Osteoblast (primary cell): ENCODE results near the gene CARD19. TPM values are rescaled to one million over a fixed set of nuclear protein-coding genes. Genes with fewer than 3 reads are reported as not detected.

Source experiments
- DNase-seq: peaks from one replicate; pipeline ENCODE4 v3.0.0; 2011; ENCODE audit warnings: low spot score, mixed read lengths; ENCODE audit not compliant: insufficient read length; ENCODE audit errors: missing footprints
- H2AFZ ChIP-seq: 2 replicates; pipeline ENCODE4 v1.6.0; 2011; ENCODE audit warnings: mild to moderate bottlenecking, low read length
- H3K27ac ChIP-seq: 2 replicates; pipeline ENCODE4 v1.5.1; 2011; ENCODE audit warnings: mild to moderate bottlenecking, low read depth, low read length, moderate library complexity
- H3K27me3 ChIP-seq: 2 replicates; pipeline ENCODE4 v1.6.0; 2012; ENCODE audit warnings: mild to moderate bottlenecking, control low read depth, inconsistent platforms, low read length, moderate library complexity; ENCODE audit not compliant: insufficient read depth
- H3K36me3 ChIP-seq: 2 replicates; pipeline ENCODE4 v1.5.1; 2011; ENCODE audit warnings: mild to moderate bottlenecking, low read length, control low read depth, moderate library complexity; ENCODE audit not compliant: insufficient read depth
- H3K4me1 ChIP-seq: 2 replicates; pipeline ENCODE4 v1.5.1; 2011; ENCODE audit warnings: mild to moderate bottlenecking, low read length, control low read depth, moderate library complexity; ENCODE audit not compliant: insufficient read depth
- H3K4me2 ChIP-seq: 2 replicates; pipeline ENCODE4 v1.6.0; 2011; ENCODE audit warnings: mild to moderate bottlenecking, low read length; ENCODE audit not compliant: insufficient read depth
- H3K4me3 ChIP-seq: fragments of 200-600 bp; sonication (generic); 3 replicates; pipeline ENCODE4 v1.5.1; 2012; ENCODE audit warnings: mild to moderate bottlenecking, low read length, inconsistent platforms; ENCODE audit not compliant: insufficient read depth
- H3K79me2 ChIP-seq: 2 replicates; pipeline ENCODE4 v1.6.0; 2012; ENCODE audit warnings: mild to moderate bottlenecking, low read length, control low read depth, inconsistent platforms; ENCODE audit not compliant: insufficient read depth
- H3K9me3 ChIP-seq: 2 replicates; pipeline ENCODE4 v1.5.1; 2011; ENCODE audit warnings: low read depth, low read length, control low read depth
- H4K20me1 ChIP-seq: 2 replicates; pipeline ENCODE4 v1.6.0; 2012; ENCODE audit warnings: mild to moderate bottlenecking, low read length, control low read depth; ENCODE audit not compliant: insufficient read depth
- total RNA-seq: library from RNA; depleted of rRNA; stranded (reverse); fragments of >200 nt; gene quantifications from 2 replicates; pipeline ENCODE4 v1.2.3, GENCODE V29; 2012
- TF ChIP-seq, protein P1 (sequence below): IDR thresholded peaks from 2 replicates; pipeline ENCODE4 v1.5.1; 2011; ENCODE audit warnings: mild to moderate bottlenecking, low read depth, low read length, moderate library complexity; ENCODE audit errors: extremely low read depth

CARD19 gene
- total RNA-seq, 1 donor: 38.4 TPM

DNA sequence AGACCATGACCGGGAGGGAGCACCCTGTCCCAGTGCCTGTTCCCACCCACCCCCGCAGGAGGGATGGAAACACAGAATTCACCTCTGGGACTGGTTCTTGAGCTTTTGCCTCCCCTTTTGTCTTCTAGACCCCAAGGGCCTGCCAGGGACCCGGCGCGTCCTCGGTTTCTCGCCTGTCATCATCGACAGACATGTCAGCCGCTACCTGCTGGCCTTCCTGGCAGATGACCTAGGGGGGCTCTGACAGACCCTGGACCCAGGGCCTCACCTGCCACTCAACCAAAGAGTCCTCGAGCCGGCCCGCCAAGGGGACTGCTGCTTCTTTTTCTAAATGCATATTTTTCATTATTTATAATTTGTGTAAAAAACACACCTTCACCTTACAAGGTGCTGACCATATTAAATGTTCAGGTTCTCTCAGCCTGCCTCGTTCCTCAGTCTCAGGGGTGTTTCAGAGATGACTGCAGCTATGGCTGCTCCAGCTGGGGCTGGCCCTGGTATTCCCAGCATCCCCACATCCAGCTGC is 16.9 kb downstream of the CARD19 start:
- no peak overlapping the region for H3K4me3 ChIP-seq
- H3K4me1 ChIP-seq: peaks cover 5% of the 10 kb centered on the region
- no peak overlapping the region for H3K27ac ChIP-seq
- no peak for DNase-seq
- peaks cover 12% of the 10 kb centered on the region for H4K20me1 ChIP-seq
- H3K9me3 ChIP-seq: no peaks in the 10 kb centered on the region
- TF ChIP-seq, protein P1, sequence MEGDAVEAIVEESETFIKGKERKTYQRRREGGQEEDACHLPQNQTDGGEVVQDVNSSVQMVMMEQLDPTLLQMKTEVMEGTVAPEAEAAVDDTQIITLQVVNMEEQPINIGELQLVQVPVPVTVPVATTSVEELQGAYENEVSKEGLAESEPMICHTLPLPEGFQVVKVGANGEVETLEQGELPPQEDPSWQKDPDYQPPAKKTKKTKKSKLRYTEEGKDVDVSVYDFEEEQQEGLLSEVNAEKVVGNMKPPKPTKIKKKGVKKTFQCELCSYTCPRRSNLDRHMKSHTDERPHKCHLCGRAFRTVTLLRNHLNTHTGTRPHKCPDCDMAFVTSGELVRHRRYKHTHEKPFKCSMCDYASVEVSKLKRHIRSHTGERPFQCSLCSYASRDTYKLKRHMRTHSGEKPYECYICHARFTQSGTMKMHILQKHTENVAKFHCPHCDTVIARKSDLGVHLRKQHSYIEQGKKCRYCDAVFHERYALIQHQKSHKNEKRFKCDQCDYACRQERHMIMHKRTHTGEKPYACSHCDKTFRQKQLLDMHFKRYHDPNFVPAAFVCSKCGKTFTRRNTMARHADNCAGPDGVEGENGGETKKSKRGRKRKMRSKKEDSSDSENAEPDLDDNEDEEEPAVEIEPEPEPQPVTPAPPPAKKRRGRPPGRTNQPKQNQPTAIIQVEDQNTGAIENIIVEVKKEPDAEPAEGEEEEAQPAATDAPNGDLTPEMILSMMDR: no peak
- H3K36me3 ChIP-seq: peaks cover 19% of the 10 kb centered on the region
- no peaks in the 10 kb centered on the region for H3K27me3 ChIP-seq
- no peak overlapping the region for H2AFZ ChIP-seq
- no peak overlapping the region for H3K4me2 ChIP-seq
- H3K79me2 ChIP-seq: peaks cover 15% of the 10 kb centered on the region

DNA sequence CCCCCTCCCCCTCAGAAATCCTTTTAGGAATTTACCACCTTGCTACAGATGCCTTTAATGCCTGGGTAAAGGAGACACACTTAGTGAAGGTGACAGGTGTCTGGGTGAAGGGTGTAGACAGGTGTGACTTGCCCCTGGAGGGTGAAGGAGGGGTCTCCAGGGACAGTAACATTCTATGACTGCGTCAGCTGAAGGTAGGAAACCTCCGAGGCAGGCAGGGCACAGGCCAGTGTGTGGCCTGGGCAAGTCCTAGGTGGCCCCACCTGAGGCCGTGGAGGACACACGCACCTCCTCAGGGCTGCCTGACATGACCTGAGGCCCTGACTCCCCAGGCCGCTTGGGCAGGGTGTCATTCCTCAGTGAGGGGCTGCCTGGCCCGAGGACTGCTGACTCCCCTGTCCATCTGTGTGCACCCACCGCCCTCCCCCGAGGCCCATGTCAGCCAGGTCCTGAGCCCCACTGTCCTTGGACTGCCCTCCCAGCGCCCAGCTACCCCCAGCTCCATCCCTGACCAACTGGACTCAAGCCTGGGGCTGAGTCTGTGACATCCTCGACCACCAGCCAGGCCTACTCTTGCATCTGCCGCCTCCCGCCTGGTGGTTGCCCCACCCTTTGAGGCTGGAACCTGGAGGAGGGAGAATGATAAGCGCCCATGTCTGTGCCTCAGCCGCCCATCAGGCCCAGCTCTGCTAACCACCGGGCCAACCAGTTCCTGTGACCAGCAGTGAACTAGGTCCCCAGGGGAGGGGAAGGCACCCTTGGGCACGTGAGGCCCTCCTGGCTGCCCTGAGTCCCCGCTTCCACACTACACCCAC is 18.4 kb downstream of the CARD19 start:
- H3K79me2 ChIP-seq: peaks cover 4% of the 10 kb centered on the region
- TF ChIP-seq, protein P1: no peak
- no peaks in the 10 kb centered on the region for H3K27me3 ChIP-seq
- H3K36me3 ChIP-seq: peaks cover 19% of the 10 kb centered on the region
- H3K9me3 ChIP-seq: no peaks in the 10 kb centered on the region
- H3K4me1 ChIP-seq: peaks cover 7% of the 10 kb centered on the region
- H3K4me2 ChIP-seq: no peak overlapping the region
- no peak overlapping the region for H2AFZ ChIP-seq
- no peak overlapping the region for H3K27ac ChIP-seq
- peaks cover 8% of the 10 kb centered on the region for H4K20me1 ChIP-seq
- DNase-seq: peak; percentile 59
- no peak overlapping the region for H3K4me3 ChIP-seq

DNA sequence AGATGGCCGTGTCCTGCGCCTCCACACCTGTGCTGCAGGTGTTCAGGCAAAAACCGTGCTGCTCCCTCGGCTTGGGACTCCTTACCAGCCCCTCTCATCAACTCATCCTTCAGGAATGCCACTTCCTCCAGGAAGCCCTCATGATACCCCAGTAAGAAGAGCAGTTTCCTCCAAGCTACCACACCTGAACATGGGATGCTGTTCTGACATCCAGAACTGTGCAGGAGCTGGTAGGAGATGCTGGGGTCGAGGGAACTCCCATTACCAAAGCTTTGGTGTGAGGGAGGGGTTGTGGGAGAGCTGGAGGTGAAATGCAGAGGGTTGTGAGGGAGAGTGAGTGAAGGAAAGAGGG is 18.9 kb downstream of the CARD19 start:
- Histone ChIP-seq H3K4me1 (peaks cover 13% of the 10 kb centered on the region), H4K20me1 (peaks cover 8% of the 10 kb centered on the region), H3K79me2 (peaks cover 4% of the 10 kb centered on the region), H3K36me3 (peaks cover 19% of the 10 kb centered on the region), H3K27me3 (no peaks in the 10 kb centered on the region), H3K4me3 (no peak overlapping the region), H3K27ac (no peak overlapping the region), H3K9me3 (no peaks in the 10 kb centered on the region), H2AFZ (no peak overlapping the region), H3K4me2 (no peak overlapping the region)
- DNase-seq: no peak
- TF ChIP-seq, protein P1: no peak

DNA sequence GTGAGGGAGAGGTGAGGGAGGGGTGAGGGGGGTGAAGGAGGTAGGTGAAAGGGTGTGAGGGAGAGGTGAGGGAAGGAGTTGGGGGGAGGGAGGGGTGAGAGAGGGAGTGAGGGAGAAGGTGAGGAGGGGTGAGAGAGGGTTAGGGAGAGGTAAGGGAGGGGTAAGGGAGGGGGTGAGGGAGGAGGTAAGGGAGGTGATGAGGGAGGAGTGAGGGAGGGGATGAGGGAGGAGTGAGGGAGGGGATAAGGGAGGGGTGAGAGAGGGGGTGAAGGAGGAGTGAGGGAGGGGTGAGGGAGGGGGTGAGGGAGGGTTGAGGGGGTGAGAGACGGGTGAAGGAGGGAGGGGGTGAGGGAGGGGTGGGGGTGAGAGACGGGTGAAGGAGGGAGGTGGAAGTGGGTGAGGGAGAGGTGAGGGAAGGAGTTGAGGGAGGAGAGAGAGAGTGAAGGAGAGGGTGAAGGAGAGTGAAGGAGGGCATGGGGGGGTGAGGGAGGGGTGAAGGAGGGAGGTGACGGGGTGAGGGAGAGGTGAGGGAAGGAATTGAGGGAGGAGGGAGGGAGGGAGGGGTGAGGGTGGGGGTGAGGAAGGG is 19.6 kb downstream of the CARD19 start:
- H3K4me2 ChIP-seq: no peak overlapping the region
- H3K79me2 ChIP-seq: peaks cover under 1% of the 10 kb centered on the region
- DNase-seq: peak; percentile 22
- H4K20me1 ChIP-seq: peaks cover 7% of the 10 kb centered on the region
- H3K36me3 ChIP-seq: peaks cover 16% of the 10 kb centered on the region
- TF ChIP-seq, protein P1: no peak
- peaks cover 19% of the 10 kb centered on the region for H3K4me1 ChIP-seq
- no peak overlapping the region for H2AFZ ChIP-seq
- H3K9me3 ChIP-seq: no peaks in the 10 kb centered on the region
- no peak overlapping the region for H3K27ac ChIP-seq
- H3K27me3 ChIP-seq: no peaks in the 10 kb centered on the region
- no peak overlapping the region for H3K4me3 ChIP-seq
